Peyer's patch (tissue), 4 donors: Measurements from ENCODE around the gene SPOCD1. TPM values are rescaled to one million over a fixed set of nuclear protein-coding genes. Genes with fewer than 3 reads are reported as not detected.

Experiments
- DNase-seq, 3 donors: peaks; one replicate each; pipeline ENCODE4 v3.0.0-alpha.2; 2017 to 2019
- H3K27ac ChIP-seq, 4 donors: fragments of 200-600 bp; sonication (generic); one replicate each; pipeline ENCODE4 v1.5.1; 2016 to 2019
- H3K27me3 ChIP-seq, 2 donors: fragments of 200-600 bp; sonication (generic); one replicate each; pipeline ENCODE4 v1.5.1; 2019
- H3K36me3 ChIP-seq, 3 donors: fragments of 200-600 bp; sonication (generic); one replicate each; pipeline ENCODE4 v1.5.1; 2016 to 2019
- H3K4me1 ChIP-seq, 4 donors: fragments of 200-600 bp; sonication (generic); one replicate each; pipeline ENCODE4 v1.5.1; 2016 to 2019
- H3K4me3 ChIP-seq, 4 donors: fragments of 200-600 bp; sonication (generic); 1 replicate in 3 of 4; 2 replicates in 1 of 4; pipeline ENCODE4 v1.5.1; 2016 to 2019; ENCODE audit warnings: mild to moderate bottlenecking in 1 of 4
- H3K9me3 ChIP-seq, 4 donors: fragments of 200-600 bp; sonication (generic); one replicate each; pipeline ENCODE4 v1.5.1; 2016 to 2019; ENCODE audit warnings: mild to moderate bottlenecking in 1 of 4
- POLR2A ChIP-seq, 2 donors: fragments of 450-650 bp; IDR thresholded peaks; one replicate each; pipeline ENCODE4 v1.5.1; 2017; ENCODE audit warnings: antibody characterized with exemption in 2 of 2, mild to moderate bottlenecking in 2 of 2, moderate library complexity in 2 of 2
- total RNA-seq, 4 donors: library from RNA; depleted of rRNA; stranded (reverse); fragments of >200 nt; gene quantifications; one replicate each; pipeline ENCODE4 v1.1.0, GENCODE V29; 2016
- TF ChIP-seq, protein P1 (sequence below), 6 experiments: fragments of 450-650 bp in 4 of 6; fragments of 200-600 bp in 2 of 6; sonication (generic) in 1 of 6; IDR thresholded peaks; one replicate each; pipeline ENCODE4 v1.5.1; 2017 to 2019; ENCODE audit warnings: antibody characterized with exemption in 6 of 6, mild to moderate bottlenecking in 3 of 6, moderate library complexity in 1 of 6

The SPOCD1 gene
- total RNA-seq, 4 donors from 2014 or later, result 0.80 to 3.3 TPM; not detected in 2

DNA sequence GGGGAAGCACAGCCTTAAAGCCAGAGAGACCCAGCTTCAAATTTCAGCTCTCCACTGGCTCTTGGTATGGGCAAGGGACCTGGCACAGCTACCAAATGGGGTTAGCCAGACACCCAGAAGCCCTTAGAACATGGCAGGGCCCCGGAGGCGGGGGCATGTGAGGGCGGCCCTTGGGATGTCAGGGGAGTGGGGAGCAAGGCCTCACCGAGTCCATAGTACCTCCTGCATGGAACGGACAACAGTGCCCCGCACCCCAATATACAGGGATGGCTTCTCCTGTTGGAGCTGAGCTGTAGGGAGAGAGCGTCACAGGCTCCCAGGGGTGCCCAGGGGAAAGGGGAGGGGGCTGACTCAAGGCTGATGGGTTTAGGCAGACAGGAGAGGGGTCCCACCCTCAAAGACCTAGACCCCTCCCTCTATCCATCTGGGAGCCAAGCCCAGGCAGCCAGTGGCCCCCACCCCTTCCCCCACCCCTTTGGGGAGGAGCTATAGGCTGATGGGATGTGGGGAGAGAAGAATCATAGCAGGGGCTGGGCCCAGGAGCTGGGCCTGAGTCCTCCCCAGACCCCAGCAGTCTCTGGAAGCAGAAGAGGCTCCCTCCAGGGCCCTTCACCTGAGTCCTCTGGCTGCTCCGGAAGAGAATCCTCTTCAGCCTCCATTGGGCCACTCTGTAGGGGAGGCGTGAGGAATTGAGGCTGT is 16.5 kb downstream of the SPOCD1 start:
- TF ChIP-seq, protein P1, sequence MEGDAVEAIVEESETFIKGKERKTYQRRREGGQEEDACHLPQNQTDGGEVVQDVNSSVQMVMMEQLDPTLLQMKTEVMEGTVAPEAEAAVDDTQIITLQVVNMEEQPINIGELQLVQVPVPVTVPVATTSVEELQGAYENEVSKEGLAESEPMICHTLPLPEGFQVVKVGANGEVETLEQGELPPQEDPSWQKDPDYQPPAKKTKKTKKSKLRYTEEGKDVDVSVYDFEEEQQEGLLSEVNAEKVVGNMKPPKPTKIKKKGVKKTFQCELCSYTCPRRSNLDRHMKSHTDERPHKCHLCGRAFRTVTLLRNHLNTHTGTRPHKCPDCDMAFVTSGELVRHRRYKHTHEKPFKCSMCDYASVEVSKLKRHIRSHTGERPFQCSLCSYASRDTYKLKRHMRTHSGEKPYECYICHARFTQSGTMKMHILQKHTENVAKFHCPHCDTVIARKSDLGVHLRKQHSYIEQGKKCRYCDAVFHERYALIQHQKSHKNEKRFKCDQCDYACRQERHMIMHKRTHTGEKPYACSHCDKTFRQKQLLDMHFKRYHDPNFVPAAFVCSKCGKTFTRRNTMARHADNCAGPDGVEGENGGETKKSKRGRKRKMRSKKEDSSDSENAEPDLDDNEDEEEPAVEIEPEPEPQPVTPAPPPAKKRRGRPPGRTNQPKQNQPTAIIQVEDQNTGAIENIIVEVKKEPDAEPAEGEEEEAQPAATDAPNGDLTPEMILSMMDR (IDR thresholded peaks at IDR 0.05), result no peak
- Histone ChIP-seq H3K27ac (no peak overlapping the region), H3K4me1 (no peaks in the 10 kb centered on the region), H3K9me3 (no peaks in the 10 kb centered on the region), H3K27me3 (no peaks in the 10 kb centered on the region), H3K36me3 (no peaks in the 10 kb centered on the region), H3K4me3 (no peak overlapping the region)
- DNase-seq, result peak in 2 of 3 donors; percentile 27 to 39

GRCh38 chr1:31798433-31799195 is 17.2 kb downstream of the SPOCD1 start:
- no peaks in the 10 kb centered on the region for H3K9me3 ChIP-seq
- TF ChIP-seq, protein P1 (IDR thresholded peaks at IDR 0.05), result no peak
- no peak for TF ChIP-seq POLR2A (IDR thresholded peaks at IDR 0.05)
- H3K27ac ChIP-seq, result no peak overlapping the region
- DNase-seq, result peak in 2 of 3 donors; percentile 36 to 44
- no peaks in the 10 kb centered on the region for H3K27me3 ChIP-seq
- no peaks in the 10 kb centered on the region for H3K4me1 ChIP-seq
- no peak overlapping the region for H3K4me3 ChIP-seq
- H3K36me3 ChIP-seq, result no peaks in the 10 kb centered on the region

GRCh38 chr1:31798086-31798432 is 17.8 kb downstream of the SPOCD1 start:
- no peak for TF ChIP-seq POLR2A (IDR thresholded peaks at IDR 0.05)
- TF ChIP-seq, protein P1 (IDR thresholded peaks at IDR 0.05), result no peak
- no peaks in the 10 kb centered on the region for H3K9me3 ChIP-seq
- H3K4me1 ChIP-seq, result no peaks in the 10 kb centered on the region
- H3K27me3 ChIP-seq, result no peaks in the 10 kb centered on the region
- no peaks in the 10 kb centered on the region for H3K36me3 ChIP-seq
- H3K27ac ChIP-seq, result no peak overlapping the region
- DNase-seq, result peak in 2 of 3 donors; percentile 33 to 35
- H3K4me3 ChIP-seq, result no peak overlapping the region

DNA sequence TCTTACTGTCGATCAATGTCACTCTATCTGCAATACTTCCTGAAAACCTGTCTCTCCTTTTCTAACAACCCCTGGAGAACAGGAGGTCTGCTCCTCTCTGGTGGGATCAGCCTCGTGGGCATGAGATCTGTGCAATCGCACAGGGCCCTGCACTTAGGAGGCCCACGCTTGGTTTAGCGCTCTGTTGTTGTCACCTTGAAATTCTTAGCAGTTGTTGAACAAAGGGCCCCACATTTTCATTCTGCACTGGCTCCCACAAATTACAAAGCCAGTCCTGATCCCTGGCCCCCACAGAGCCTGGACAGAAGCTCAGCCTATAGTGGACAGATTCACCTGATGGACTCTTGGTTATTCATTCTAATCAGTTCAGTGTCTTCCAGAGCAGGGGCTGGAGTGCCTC is 18.6 kb downstream of the SPOCD1 start:
- H3K27me3 ChIP-seq, result no peaks in the 10 kb centered on the region
- DNase-seq, result no peak
- H3K9me3 ChIP-seq, result no peaks in the 10 kb centered on the region
- H3K36me3 ChIP-seq, result no peaks in the 10 kb centered on the region
- H3K27ac ChIP-seq, result no peak overlapping the region
- H3K4me3 ChIP-seq, result no peak overlapping the region
- H3K4me1 ChIP-seq, result no peaks in the 10 kb centered on the region
- TF ChIP-seq, protein P1 (IDR thresholded peaks at IDR 0.05), result no peak
- TF ChIP-seq POLR2A (IDR thresholded peaks at IDR 0.05), result no peak

GRCh38 chr1:31796707-31797106 is 19.1 kb downstream of the SPOCD1 start:
- no peak for DNase-seq
- TF ChIP-seq, protein P1 (IDR thresholded peaks at IDR 0.05), result no peak
- TF ChIP-seq POLR2A (IDR thresholded peaks at IDR 0.05), result no peak
- Histone ChIP-seq H3K27me3 (no peaks in the 10 kb centered on the region), H3K27ac (no peak overlapping the region), H3K9me3 (no peaks in the 10 kb centered on the region), H3K4me3 (no peak overlapping the region), H3K36me3 (no peaks in the 10 kb centered on the region), H3K4me1 (no peaks in the 10 kb centered on the region)
